Uterus (tissue), 2 donors: ENCODE results near the gene LRP1.

Source experiments
- POLR2A ChIP-seq, 2 donors: fragments of 450-650 bp; IDR thresholded peaks; one replicate each; pipeline ENCODE4 v1.6.1; 2016; ENCODE audit warnings: antibody characterized with exemption in 2 of 2, mild to moderate bottlenecking in 1 of 2, moderate library complexity in 1 of 2
- TF ChIP-seq, protein P1 (sequence below), 4 experiments: fragments of 200-600 bp in 2 of 4; fragments of 450-650 bp in 2 of 4; sonication (generic) in 2 of 4; IDR thresholded peaks; one replicate each; pipeline ENCODE4 v1.5.1; 2016 to 2019; ENCODE audit warnings: antibody characterized with exemption in 4 of 4, mild to moderate bottlenecking in 2 of 4, moderate library complexity in 1 of 4

- no peak for TF ChIP-seq POLR2A (IDR thresholded peaks at IDR 0.05)
- TF ChIP-seq, protein P1, sequence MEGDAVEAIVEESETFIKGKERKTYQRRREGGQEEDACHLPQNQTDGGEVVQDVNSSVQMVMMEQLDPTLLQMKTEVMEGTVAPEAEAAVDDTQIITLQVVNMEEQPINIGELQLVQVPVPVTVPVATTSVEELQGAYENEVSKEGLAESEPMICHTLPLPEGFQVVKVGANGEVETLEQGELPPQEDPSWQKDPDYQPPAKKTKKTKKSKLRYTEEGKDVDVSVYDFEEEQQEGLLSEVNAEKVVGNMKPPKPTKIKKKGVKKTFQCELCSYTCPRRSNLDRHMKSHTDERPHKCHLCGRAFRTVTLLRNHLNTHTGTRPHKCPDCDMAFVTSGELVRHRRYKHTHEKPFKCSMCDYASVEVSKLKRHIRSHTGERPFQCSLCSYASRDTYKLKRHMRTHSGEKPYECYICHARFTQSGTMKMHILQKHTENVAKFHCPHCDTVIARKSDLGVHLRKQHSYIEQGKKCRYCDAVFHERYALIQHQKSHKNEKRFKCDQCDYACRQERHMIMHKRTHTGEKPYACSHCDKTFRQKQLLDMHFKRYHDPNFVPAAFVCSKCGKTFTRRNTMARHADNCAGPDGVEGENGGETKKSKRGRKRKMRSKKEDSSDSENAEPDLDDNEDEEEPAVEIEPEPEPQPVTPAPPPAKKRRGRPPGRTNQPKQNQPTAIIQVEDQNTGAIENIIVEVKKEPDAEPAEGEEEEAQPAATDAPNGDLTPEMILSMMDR (IDR thresholded peaks at IDR 0.05): no peak
Measured at GRCh38 chr12:57239587-57240065, 111.3 kb downstream of the LRP1 start.
